Right renal cortex interstitium (tissue), 3 donors: ENCODE results near the gene INO80D. TPM values are rescaled to one million over a fixed set of nuclear protein-coding genes. Genes with fewer than 3 reads are reported as not detected.

Source experiments
- DNase-seq, 3 donors: peaks; one replicate each; pipeline ENCODE4 v3.0.0-alpha.2; 2013; ENCODE audit warnings: low read depth in 3 of 3, low spot score in 2 of 3
- polyA plus RNA-seq, 3 donors: library from polyadenylated mRNA; unstranded; fragments of 120-200 nt; gene quantifications; one replicate each; pipeline ENCODE4 v1.2.1, GENCODE V29; 2013; ENCODE audit not compliant: insufficient read length in 3 of 3

The INO80D gene
- polyA plus RNA-seq, 3 donors = 9.0 to 10.0 (median 9.1) TPM

DNA sequence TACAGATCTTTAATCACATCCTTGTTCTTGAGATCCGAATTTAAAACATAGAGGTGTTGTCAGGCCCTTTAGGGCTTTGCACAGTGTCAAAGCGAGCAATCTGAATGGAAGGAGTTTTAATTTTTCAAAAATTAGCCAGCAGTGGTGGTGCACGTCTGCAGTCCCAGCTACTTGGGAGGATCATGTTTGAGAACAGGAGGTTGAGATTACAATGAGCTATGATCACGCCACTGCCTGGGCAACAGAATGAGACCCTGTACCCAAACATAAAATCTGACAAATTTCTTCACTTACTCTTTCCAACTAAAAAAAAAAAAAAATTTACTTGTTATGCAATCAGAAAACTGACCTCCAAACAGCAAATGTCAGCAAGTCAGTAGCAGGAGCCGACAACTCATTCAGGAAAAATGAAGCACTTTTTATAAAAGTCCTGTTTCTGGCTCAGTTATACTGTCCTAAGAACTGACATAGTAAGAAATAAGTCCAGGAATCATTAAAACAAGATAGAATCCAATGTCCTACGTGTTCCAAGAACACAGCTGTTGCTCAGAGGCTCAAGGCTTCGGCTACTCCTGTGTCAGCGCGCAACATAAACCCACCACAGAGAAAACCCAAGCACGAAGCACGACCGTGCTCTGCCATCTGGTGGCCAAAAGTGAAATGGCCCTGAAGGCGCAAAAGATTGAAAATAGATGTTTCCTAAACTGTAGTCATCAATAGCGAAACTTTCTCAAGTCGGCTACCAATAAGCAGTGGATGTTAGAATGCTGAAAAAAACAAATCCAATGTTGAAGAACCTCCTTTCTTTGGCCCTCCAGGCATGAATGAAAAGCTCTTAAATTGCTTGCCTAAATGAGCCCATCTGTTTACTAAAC, 138.1 kb downstream of the INO80D start:
- peak; percentile 50 to 70 (median 67) for DNase-seq

GRCh38 chr2:205946226-205946625, 139.7 kb downstream of the INO80D start:
- no peak for DNase-seq

Other genes with a start within 250 kb of the INO80D start
- 10 to 100 TPM; 79.7 to 88.0 (median 80.7) TPM for gene NDUFS1, start 73.3 kb upstream of the INO80D start, polyA plus RNA-seq
- gene EEF1B2, start 73.7 kb upstream of the INO80D start, polyA plus RNA-seq = 100 to 1,000 TPM; 679 to 734 (median 707) TPM
- gene ZDBF2, start 188.5 kb upstream of the INO80D start, polyA plus RNA-seq = 10 to 100 TPM; 10.5 to 12.3 (median 10.5) TPM